Keratinocyte (primary cell): ENCODE results near the gene ANAPC2. TPM values are rescaled to one million over a fixed set of nuclear protein-coding genes. Genes with fewer than 3 reads are reported as not detected.
A peak's percentile ranks its signal among the peaks of the same experiment; 100 is the strongest.

Experiments used
- DNase-seq: peaks from one replicate; pipeline ENCODE4 v3.0.0-alpha.2; 2011; ENCODE audit warnings: low read depth, missing footprints, low spot score
- FAIRE-seq: peaks from 2 replicates; lab custom pipeline; 2011; peaks lifted over from hg19 to GRCh38; lab: Jason Lieb, UNC
- H2AFZ ChIP-seq: 2 replicates; pipeline ENCODE4 v1.6.0; 2012; ENCODE audit warnings: low read length, control low read depth, inconsistent platforms; ENCODE audit not compliant: control insufficient read depth
- H3K27ac ChIP-seq: 2 replicates; pipeline ENCODE4 v1.5.1; 2011; ENCODE audit warnings: low read length; ENCODE audit not compliant: control insufficient read depth, insufficient read depth
- H3K27me3 ChIP-seq: 3 replicates; pipeline ENCODE4 v1.6.0; 2011; ENCODE audit warnings: low read length; ENCODE audit not compliant: control insufficient read depth, insufficient read depth; ENCODE audit errors: extremely low read depth
- H3K36me3 ChIP-seq, 2 experiments: 2 replicates in 1 of 2; 3 replicates in 1 of 2; pipeline ENCODE4 v1.5.1; 2011; ENCODE audit warnings: low read length in 2 of 2, mild to moderate bottlenecking in 1 of 2; ENCODE audit not compliant: control insufficient read depth in 2 of 2, insufficient read depth in 2 of 2; ENCODE audit errors: extremely low read depth in 1 of 2
- H3K4me1 ChIP-seq: 3 replicates; pipeline ENCODE4 v1.5.1; 2011; ENCODE audit warnings: low read length; ENCODE audit not compliant: control insufficient read depth, insufficient read depth; ENCODE audit errors: extremely low read depth
- H3K4me2 ChIP-seq: 3 replicates; pipeline ENCODE4 v1.6.0; 2011; ENCODE audit warnings: low read depth, low read length; ENCODE audit not compliant: control insufficient read depth, insufficient read depth; ENCODE audit errors: extremely low read depth
- H3K4me3 ChIP-seq, 3 experiments: fragments of 200-600 bp in 1 of 3; sonication (generic) in 1 of 3; 2 replicates in 2 of 3; 3 replicates in 1 of 3; pipeline ENCODE4 v1.5.1; 2011 to 2016; ENCODE audit warnings: low read length in 3 of 3, mild to moderate bottlenecking in 3 of 3, control low read depth in 2 of 3, inconsistent platforms in 1 of 3, low read depth in 1 of 3, mixed read lengths in 1 of 3, mixed run types in 1 of 3, moderate library complexity in 1 of 3; ENCODE audit not compliant: control insufficient read depth in 2 of 3, insufficient read depth in 2 of 3; ENCODE audit errors: extremely low read depth in 1 of 3
- H3K79me2 ChIP-seq: 2 replicates; pipeline ENCODE4 v1.6.0; 2012; ENCODE audit warnings: low read length; ENCODE audit not compliant: control insufficient read depth, insufficient read depth
- H3K9ac ChIP-seq: 3 replicates; pipeline ENCODE4 v1.6.0; 2011; ENCODE audit warnings: low read length; ENCODE audit not compliant: control insufficient read depth, insufficient read depth; ENCODE audit errors: extremely low read depth
- H3K9me1 ChIP-seq: 3 replicates; pipeline ENCODE4 v1.6.0; 2011; ENCODE audit warnings: low read length; ENCODE audit not compliant: control insufficient read depth, insufficient read depth; ENCODE audit errors: extremely low read depth
- H3K9me3 ChIP-seq: 2 replicates; pipeline ENCODE4 v1.5.1; 2012; ENCODE audit warnings: low read depth, low read length; ENCODE audit not compliant: control insufficient read depth
- H4K20me1 ChIP-seq: 3 replicates; pipeline ENCODE4 v1.6.0; 2011; ENCODE audit warnings: low read length; ENCODE audit not compliant: control insufficient read depth, insufficient read depth; ENCODE audit errors: extremely low read depth
- CTCF ChIP-seq, 3 experiments: IDR thresholded peaks in 1 of 3; conservative IDR thresholded peaks in 1 of 3; optimal IDR thresholded peaks in 1 of 3; 2 replicates in 2 of 3; 3 replicates in 1 of 3; pipeline versions ENCODE3 to v1.5.1; 2011; ENCODE audit warnings: low read length in 3 of 3, mild to moderate bottlenecking in 3 of 3, moderate library complexity in 2 of 3, control low read depth in 1 of 3, inconsistent platforms in 1 of 3; ENCODE audit not compliant: insufficient read depth in 2 of 3; ENCODE audit errors: extremely low read depth in 1 of 3
- EZH2 ChIP-seq: IDR thresholded peaks from one replicate; pipeline ENCODE4 v1.6.1; 2012; ENCODE audit warnings: inconsistent platforms, mild to moderate bottlenecking, low read length, moderate library complexity
- dilution Hi-C: fragments of 300-500 bp; cut with MboI; formaldehyde crosslinking; loops from one replicate; pipeline ENCODE4 v1.7.0; 2020; ENCODE audit warnings: low sequenced_read_pairs; ENCODE audit not compliant: extremely low pct_ligation_motif_present
- polyA plus RNA-seq, 5 experiments: library from polyadenylated mRNA; depleted of rRNA in 3 of 5; stranded (reverse) in 3 of 5; stranded (forward) in 1 of 5; unstranded in 1 of 5; fragments of >200 nt; gene quantifications; 1 replicate in 1 of 5; 2 replicates in 3 of 5; 3 replicates in 1 of 5; pipeline versions ENCODE4 v1.2.1 to v1.2.3, GENCODE V29; 2011 to 2012; ENCODE audit warnings: missing spikeins in 2 of 5, low read depth in 1 of 5, low replicate concordance in 1 of 5

The ANAPC2 gene
- polyA plus RNA-seq, 1 donor (not counting 4 experiments of a cell fraction or from before 2014, with no cell fraction given) = 11.9 TPM

- H3K4me3 ChIP-seq = peak within 1 kb of the TSS in 1 of 3 experiments; percentile 5
- no peaks in the 10 kb centered on the region for H3K79me2 ChIP-seq
- H3K36me3 ChIP-seq = no peaks in the 10 kb centered on the region
- FAIRE-seq (no peak), DNase-seq (no peak)
- no peaks in the 10 kb centered on the region for H3K9me1 ChIP-seq
- no peaks in the 10 kb centered on the region for H3K9me3 ChIP-seq
- no peak within 1 kb of the TSS for H2AFZ ChIP-seq
- H3K4me2 ChIP-seq = peak within 1 kb of the TSS; percentile 41
- H3K27ac ChIP-seq = no peak within 1 kb of the TSS
- peaks cover 96% of the 10 kb centered on the region for H3K27me3 ChIP-seq
- dilution Hi-C loops = no loop called here
- TF ChIP-seq EZH2 = no peak
- TF ChIP-seq CTCF (optimal IDR thresholded peaks at IDR 0.05 in 1 of 3, IDR thresholded peaks at IDR 0.05 in 1 of 3, conservative IDR thresholded peaks at IDR 0.05 in 1 of 3; ENCODE audit: extremely low read depth in 1 of 3, insufficient read depth in 2 of 3, low read length in 3 of 3) = no peak
- H3K9ac ChIP-seq = no peak within 1 kb of the TSS
- no peaks in the 10 kb centered on the region for H3K4me1 ChIP-seq
- peaks cover 9% of the 10 kb centered on the region for H4K20me1 ChIP-seq
Observed at GRCh38 chr9:137169896-137170358, 18.4 kb downstream of the ANAPC2 start, which contains the start of gene LRRC26. TSS of gene LRRC26 (minus strand) at chr9:137170051. CDS start at chr9:137169943, 108 bp downstream.

- no peaks in the 10 kb centered on the region for H3K9me3 ChIP-seq
- no peak overlapping the region for H2AFZ ChIP-seq
- H3K9me1 ChIP-seq = no peaks in the 10 kb centered on the region
- no peak overlapping the region for H3K9ac ChIP-seq
- no peaks in the 10 kb centered on the region for H3K36me3 ChIP-seq
- TF ChIP-seq EZH2 (peak; percentile 97), CTCF (optimal IDR thresholded peaks at IDR 0.05 in 1 of 3, IDR thresholded peaks at IDR 0.05 in 1 of 3, conservative IDR thresholded peaks at IDR 0.05 in 1 of 3; ENCODE audit: extremely low read depth in 1 of 3, insufficient read depth in 2 of 3, low read length in 3 of 3) (no peak)
- H3K79me2 ChIP-seq = no peaks in the 10 kb centered on the region
- H3K4me3 ChIP-seq = peak overlapping the region in 1 of 3 experiments; percentile 5
- FAIRE-seq (no peak), DNase-seq (no peak)
- dilution Hi-C loops = no loop called here
- H3K27ac ChIP-seq = no peak overlapping the region
- peak overlapping the region; percentile 41 for H3K4me2 ChIP-seq
- H3K4me1 ChIP-seq = no peaks in the 10 kb centered on the region
- peaks cover 96% of the 10 kb centered on the region for H3K27me3 ChIP-seq
- peaks cover 6% of the 10 kb centered on the region for H4K20me1 ChIP-seq
Observed at GRCh38 chr9:137168904-137169856, 19.2 kb downstream of the ANAPC2 start.
